Panc1 (cell line): ENCODE data around the gene LRP1B. TPM values are rescaled to one million over a fixed set of nuclear protein-coding genes. Genes with fewer than 3 reads are reported as not detected.

Source experiments
- ATAC-seq: fragments of 200-7000 bp; cut with Tn5 transposase; 2 replicates; pipeline ENCODE4 v1.9.1; 2020; ENCODE audit warnings: mild to moderate bottlenecking, moderate library complexity
- BruUV-seq: library from RNA; stranded (reverse); fragments of 400-500 nt; replicated peaks from 2 replicates; lab custom pipeline; 2021; lab: Mats Ljungman, UMichigan
- CTCF ChIA-PET: fragments of 300-600 bp; sonication (Branson Sonifier 250); formaldehyde crosslinking; loops from one replicate; lab custom pipeline; 2022; ENCODE audit warnings: antibody characterized with exemption; lab: Charles Lee
- POLR2A ChIA-PET: fragments of 300-600 bp; sonication (Branson Sonifier 250); formaldehyde crosslinking; loops from one replicate; lab custom pipeline; 2022; ENCODE audit warnings: antibody characterized with exemption; lab: Charles Lee
- DNase-seq: peaks from one replicate; pipeline ENCODE4 v3.0.0-alpha.2; 2010; ENCODE audit warnings: low read depth, low spot score
- H3K27ac ChIP-seq: 2 replicates; pipeline ENCODE4 v1.5.1; 2011; ENCODE audit warnings: mild to moderate bottlenecking, low read length, inconsistent platforms
- H3K27me3 ChIP-seq: fragments of 200-500 bp; sonication (Bioruptor generic); 2 replicates; pipeline ENCODE4 v1.6.0; 2014; ENCODE audit warnings: low read length, inconsistent platforms; ENCODE audit not compliant: control insufficient read depth, insufficient read depth
- H3K36me3 ChIP-seq: fragments of 200-500 bp; sonication (Bioruptor generic); 2 replicates; pipeline ENCODE4 v1.5.1; 2014; ENCODE audit warnings: inconsistent platforms, mild to moderate bottlenecking, low read length, moderate library complexity; ENCODE audit not compliant: control insufficient read depth, insufficient read depth
- H3K4me1 ChIP-seq: 2 replicates; pipeline ENCODE4 v1.5.1; 2011; ENCODE audit warnings: inconsistent platforms, mild to moderate bottlenecking, low read length, moderate library complexity; ENCODE audit not compliant: control insufficient read depth, insufficient read depth
- H3K4me3 ChIP-seq, 2 experiments: 2 replicates each; pipeline ENCODE4 v1.5.1; 2011 to 2012; ENCODE audit warnings: low read depth in 2 of 2, low read length in 2 of 2, mild to moderate bottlenecking in 2 of 2, inconsistent platforms in 1 of 2, moderate library complexity in 1 of 2
- H3K9me3 ChIP-seq: fragments of 200-500 bp; sonication (Bioruptor generic); 2 replicates; pipeline ENCODE4 v1.5.1; 2014; ENCODE audit warnings: low read depth, mild to moderate bottlenecking, inconsistent platforms, low read length, moderate library complexity; ENCODE audit not compliant: control insufficient read depth, insufficient read depth
- CTCF ChIP-seq: fragments of 450-650 bp; IDR thresholded peaks from 2 replicates; pipeline ENCODE4 v1.5.1; 2017; ENCODE audit warnings: mild to moderate bottlenecking
- POLR2AphosphoS5 ChIP-seq: IDR thresholded peaks from 2 replicates; pipeline ENCODE4 v1.6.1; 2012; ENCODE audit warnings: mild to moderate bottlenecking, low read depth, low read length, moderate library complexity
- REST ChIP-seq, 2 experiments: IDR thresholded peaks; 2 replicates each; pipeline ENCODE4 v1.6.1; 2011 to 2012; ENCODE audit warnings: low read depth in 2 of 2, control low read depth in 1 of 2, low read length in 1 of 2, mild to moderate bottlenecking in 1 of 2, moderate library complexity in 1 of 2; ENCODE audit not compliant: insufficient read depth in 1 of 2
- SIN3A ChIP-seq: IDR thresholded peaks from 2 replicates; pipeline ENCODE4 v1.6.1; 2012; ENCODE audit warnings: low read depth, mild to moderate bottlenecking, low read length, moderate library complexity, borderline replicate concordance; ENCODE audit not compliant: insufficient read depth
- TCF7L2 ChIP-seq: IDR thresholded peaks from 2 replicates; pipeline ENCODE4 v1.6.1; 2011; ENCODE audit warnings: mild to moderate bottlenecking, low read depth, low read length, inconsistent platforms
- in situ Hi-C: cut with HindIII; loops from 2 replicates; pipeline ENCODE4 v1.10.0; 2016; ENCODE audit warnings: low sequenced_read_pairs, low pct_unique_long_range_greater_than_20kb
- intact Hi-C: fragments of 100-400 bp; cut with micrococcal nuclease; formaldehyde crosslinking; loops from one replicate; pipeline ENCODE4 v1.10.0; 2022; ENCODE audit not compliant: unreplicated experiment
- total RNA-seq: library from RNA; stranded (reverse); gene quantifications from one replicate; pipeline ENCODE4 v1.2.1, GENCODE V29; 2021; ENCODE audit not compliant: unreplicated experiment

The LRP1B gene
- total RNA-seq, 1 experiment from 2014 or later = 0.54 TPM

- no peaks in the 10 kb centered on the region for H3K36me3 ChIP-seq
Measured at GRCh38 chr2:142104134-142104758, 26.6 kb downstream of the LRP1B start.

GRCh38 chr2:142100970-142101369, 29.8 kb downstream of the LRP1B start:
- ChIA-PET POLR2A (no interaction called here), CTCF (no interaction called here)
- BruUV-seq = no TSS peak
- no peaks in the 10 kb centered on the region for H3K9me3 ChIP-seq
- no peak for DNase-seq
- no peak for ATAC-seq
- no peak for TF ChIP-seq SIN3A
- TF ChIP-seq POLR2AphosphoS5 = no peak
- TF ChIP-seq CTCF = no peak
- TF ChIP-seq TCF7L2 = no peak
- TF ChIP-seq REST (IDR thresholded peaks at IDR 0.05; ENCODE audit: insufficient read depth in 1 of 2, low read depth in 2 of 2, low read length in 1 of 2) = no peak
- no peaks in the 10 kb centered on the region for H3K27me3 ChIP-seq
- no peaks in the 10 kb centered on the region for H3K36me3 ChIP-seq
- no peaks in the 10 kb centered on the region for H3K4me1 ChIP-seq
- no peak overlapping the region for H3K4me3 ChIP-seq
- no peak overlapping the region for H3K27ac ChIP-seq
- intact Hi-C loops = no loop called here
- in situ Hi-C loops = no loop called here

More at GRCh38 chr2:142104134-142104758, 26.6 kb downstream of the LRP1B start:
- POLR2A ChIA-PET = no interaction called here
- no peaks in the 10 kb centered on the region for H3K27me3 ChIP-seq
- in situ Hi-C loops = no loop called here
- intact Hi-C loops = no loop called here
- no peak overlapping the region for H3K4me3 ChIP-seq
- no peak overlapping the region for H3K27ac ChIP-seq
- ATAC-seq (no peak), DNase-seq (no peak)
- H3K4me1 ChIP-seq = no peaks in the 10 kb centered on the region
- TF ChIP-seq REST (IDR thresholded peaks at IDR 0.05; ENCODE audit: insufficient read depth in 1 of 2, low read depth in 2 of 2, low read length in 1 of 2) (no peak), TCF7L2 (0 out of 2 replicates have a peak, but pooled peaks have one; percentile 18), POLR2AphosphoS5 (no peak), SIN3A (no peak)
- H3K9me3 ChIP-seq = no peaks in the 10 kb centered on the region
- BruUV-seq = no TSS peak
- CTCF ChIA-PET = no interaction called here
